Measurements from ENCODE around the gene ID1. TPM values are rescaled to one million over a fixed set of nuclear protein-coding genes. Genes with fewer than 3 reads are reported as not detected.
"Not testable (repeated sequence)": the region's sequence is repeated elsewhere in the genome, so short reads cannot be mapped to it uniquely, and the experiment has no call there.

Gene ID1
- total RNA-seq, 4 donors from 2014 or later = 237 to 353 (median 301) TPM

- no peak for TF ChIP-seq CTCF (IDR thresholded peaks at IDR 0.05)
- TF ChIP-seq POLR2A (IDR thresholded peaks at IDR 0.05) = no peak
- DNase-seq (ENCODE audit: low spot score in 2 of 2) = peak; percentile 88 to 97
- intact Hi-C loops (cut with DNase I; ENCODE audit: low total_unique reads) = no loop called here
- H3K4me3 ChIP-seq (ENCODE audit: low read depth, poor library complexity, severe bottlenecking) = no peak overlapping the region
- WGBS, 2 donors = 18 to 24% methylated on average over 15 of the region's 15 CpGs
Observed at GRCh38 chr20:31595654-31596411, 9.3 kb upstream of the ID1 start.

- H3K4me3 ChIP-seq (ENCODE audit: low read depth, poor library complexity, severe bottlenecking); intact Hi-C loops (cut with DNase I; ENCODE audit: low total_unique reads); DNase-seq (ENCODE audit: low spot score in 2 of 2): not testable (repeated sequence)
- WGBS, 2 donors = 37 to 48% methylated on average over 4 of the region's 4 CpGs
Observed at GRCh38 chr20:31596412-31596715, 8.7 kb upstream of the ID1 start.

GRCh38 chr20:31596831-31597480 lies 8.1 kb upstream of the ID1 start:
- no peak overlapping the region for H3K4me3 ChIP-seq (ENCODE audit: low read depth, poor library complexity, severe bottlenecking)
- TF ChIP-seq CTCF (IDR thresholded peaks at IDR 0.05) (no peak), POLR2A (IDR thresholded peaks at IDR 0.05) (no peak)
- intact Hi-C loops (cut with DNase I; ENCODE audit: low total_unique reads) = no loop called here
- 50 to 57% methylated on average over 4 of the region's 4 CpGs for WGBS, 2 donors
- DNase-seq (ENCODE audit: low spot score in 2 of 2) = no peak

- H3K4me3 ChIP-seq (ENCODE audit: low read depth, poor library complexity, severe bottlenecking) = no peak overlapping the region
- no peak for TF ChIP-seq POLR2A (IDR thresholded peaks at IDR 0.05)
- no peak for TF ChIP-seq CTCF (IDR thresholded peaks at IDR 0.05)
- DNase-seq (ENCODE audit: low spot score in 2 of 2) = no peak
- WGBS, 2 donors = 80 to 88% methylated on average over 2 of the region's 2 CpGs
- intact Hi-C loops (cut with DNase I; ENCODE audit: low total_unique reads) = no loop called here
Observed at GRCh38 chr20:31597481-31597855, 7.6 kb upstream of the ID1 start.

GRCh38 chr20:31602431-31602778 lies 2.7 kb upstream of the ID1 start:
- WGBS, 2 donors = 60 to 68% methylated on average over 4 of the region's 4 CpGs
- no peak for DNase-seq (ENCODE audit: low spot score in 2 of 2)
- H3K4me3 ChIP-seq (ENCODE audit: low read depth, poor library complexity, severe bottlenecking) = no peak overlapping the region
- intact Hi-C loops (cut with DNase I; ENCODE audit: low total_unique reads) = no loop called here
- TF ChIP-seq POLR2A (IDR thresholded peaks at IDR 0.05) (no peak), CTCF (IDR thresholded peaks at IDR 0.05) (no peak)

- TF ChIP-seq CTCF (IDR thresholded peaks at IDR 0.05) (no peak), POLR2A (IDR thresholded peaks at IDR 0.05) (no peak)
- H3K4me3 ChIP-seq (ENCODE audit: low read depth, poor library complexity, severe bottlenecking) = no peak overlapping the region
- WGBS, 2 donors = 68 to 77% methylated on average over 17 of the region's 17 CpGs
- no peak for DNase-seq (ENCODE audit: low spot score in 2 of 2)
- intact Hi-C loops (cut with DNase I; ENCODE audit: low total_unique reads) = no loop called here
Observed at GRCh38 chr20:31602779-31603441, 2.2 kb upstream of the ID1 start.
